MM.1S (cell line): ENCODE results near the gene P2RY6.

Experiments used
- DNase-seq: peaks from one replicate; pipeline ENCODE4 v3.0.0-alpha.2; 2015
- H2AFZ ChIP-seq: fragments of 300-600 bp; sonication (generic); 2 replicates; pipeline ENCODE4 v1.6.0; 2016; ENCODE audit warnings: antibody characterized with exemption, low read length
- H3F3A ChIP-seq: fragments of 300-600 bp; sonication (generic); 2 replicates; pipeline ENCODE4 v1.6.1; 2016; ENCODE audit warnings: mild to moderate bottlenecking, antibody characterized with exemption, low read length, moderate library complexity, mixed read lengths; ENCODE audit not compliant: insufficient read depth
- H3K27ac ChIP-seq: fragments of 300-600 bp; sonication (generic); 2 replicates; pipeline ENCODE4 v1.5.1; 2016; ENCODE audit warnings: mild to moderate bottlenecking, low read length
- H3K27me3 ChIP-seq: fragments of 300-600 bp; sonication (generic); replicated peaks from 2 replicates; pipeline ENCODE4 v1.6.0; 2016; ENCODE audit warnings: low read length; ENCODE audit not compliant: insufficient read depth
- H3K36me3 ChIP-seq: fragments of 300-600 bp; sonication (generic); replicated peaks from 2 replicates; pipeline ENCODE4 v1.6.1; 2016; ENCODE audit warnings: mild to moderate bottlenecking, low read length, mixed read lengths; ENCODE audit not compliant: insufficient read depth
- H3K4me1 ChIP-seq: fragments of 300-600 bp; sonication (generic); 2 replicates; pipeline ENCODE4 v1.6.1; 2016; ENCODE audit warnings: low read length, mixed read lengths
- H3K4me2 ChIP-seq: fragments of 300-600 bp; sonication (generic); 2 replicates; pipeline ENCODE4 v1.6.0; 2016; ENCODE audit warnings: low read depth, low read length
- H3K4me3 ChIP-seq: fragments of 300-600 bp; sonication (generic); 2 replicates; pipeline ENCODE4 v1.5.1; 2016; ENCODE audit warnings: low read length, mixed read lengths
- H3K79me2 ChIP-seq: fragments of 300-600 bp; sonication (generic); 2 replicates; pipeline ENCODE4 v1.6.1; 2016; ENCODE audit warnings: mixed run types, low read length, mixed read lengths
- H3K9ac ChIP-seq: fragments of 300-600 bp; sonication (generic); 2 replicates; pipeline ENCODE4 v1.6.1; 2016; ENCODE audit warnings: low read length, mixed read lengths
- H3K9me2 ChIP-seq: fragments of 300-600 bp; sonication (generic); replicated peaks from 2 replicates; pipeline ENCODE4 v1.6.1; 2016; ENCODE audit warnings: mild to moderate bottlenecking, low read length, mixed read lengths; ENCODE audit not compliant: insufficient read depth
- H3K9me3 ChIP-seq: fragments of 300-600 bp; sonication (generic); replicated peaks from 2 replicates; pipeline ENCODE4 v1.6.1; 2016; ENCODE audit warnings: mild to moderate bottlenecking, low read length, mixed read lengths; ENCODE audit not compliant: insufficient read depth
- H4K20me1 ChIP-seq: fragments of 300-600 bp; sonication (generic); 2 replicates; pipeline ENCODE4 v1.6.1; 2016; ENCODE audit warnings: mild to moderate bottlenecking, low read length, moderate library complexity, mixed read lengths; ENCODE audit not compliant: insufficient read depth
- EZH2 ChIP-seq: fragments of 300-600 bp; sonication (generic); optimal IDR thresholded peaks from 2 replicates; pipeline ENCODE3; 2017; ENCODE audit warnings: low read depth, mild to moderate bottlenecking, antibody characterized with exemption, low read length, mixed read lengths
- EZH2phosphoT487 ChIP-seq: fragments of 300-600 bp; sonication (generic); IDR thresholded peaks from 2 replicates; pipeline ENCODE4 v1.6.1; 2018; ENCODE audit warnings: antibody characterized with exemption, low read length
- TF ChIP-seq, protein P1 (sequence below): fragments of 300-600 bp; sonication (generic); IDR thresholded peaks from 2 replicates; pipeline ENCODE4 v1.5.1; 2016; ENCODE audit warnings: antibody characterized with exemption, low read length, mixed read lengths

The P2RY6 gene

DNA sequence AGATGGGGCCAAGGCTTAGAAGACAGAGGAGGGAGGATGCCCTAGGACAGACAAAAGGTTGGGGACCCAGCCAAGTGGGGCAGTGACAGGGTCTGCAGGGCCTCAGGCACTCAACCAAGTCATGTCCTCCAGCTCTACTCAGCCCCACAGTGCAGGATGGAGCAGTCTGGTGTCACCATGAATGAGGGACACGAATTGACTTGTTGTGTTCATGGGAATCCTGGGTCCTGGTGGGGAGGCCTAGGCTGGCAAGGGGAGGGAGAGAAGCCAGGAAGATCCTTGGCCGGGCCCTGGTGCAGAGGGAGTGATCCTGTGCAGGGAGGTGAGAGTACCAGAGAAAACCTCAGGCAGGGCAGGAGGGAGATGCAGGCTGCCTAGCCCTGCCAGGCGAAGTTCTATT, 12.0 kb downstream of the P2RY6 start:
- Histone ChIP-seq H3K9me2 (no peaks in the 10 kb centered on the region), H3K4me2 (no peak overlapping the region), H3K4me1 (peaks cover 25% of the 10 kb centered on the region), H3K4me3 (no peak overlapping the region), H3K27me3 (no peaks in the 10 kb centered on the region), H3K79me2 (no peaks in the 10 kb centered on the region), H3K9me3 (no peaks in the 10 kb centered on the region), H4K20me1 (no peaks in the 10 kb centered on the region), H3K36me3 (no peaks in the 10 kb centered on the region), H3F3A (no peaks in the 10 kb centered on the region), H3K9ac (no peak overlapping the region), H3K27ac (no peak overlapping the region), H2AFZ (no peak overlapping the region)
- no peak for DNase-seq
- no peak for TF ChIP-seq EZH2phosphoT487

DNA sequence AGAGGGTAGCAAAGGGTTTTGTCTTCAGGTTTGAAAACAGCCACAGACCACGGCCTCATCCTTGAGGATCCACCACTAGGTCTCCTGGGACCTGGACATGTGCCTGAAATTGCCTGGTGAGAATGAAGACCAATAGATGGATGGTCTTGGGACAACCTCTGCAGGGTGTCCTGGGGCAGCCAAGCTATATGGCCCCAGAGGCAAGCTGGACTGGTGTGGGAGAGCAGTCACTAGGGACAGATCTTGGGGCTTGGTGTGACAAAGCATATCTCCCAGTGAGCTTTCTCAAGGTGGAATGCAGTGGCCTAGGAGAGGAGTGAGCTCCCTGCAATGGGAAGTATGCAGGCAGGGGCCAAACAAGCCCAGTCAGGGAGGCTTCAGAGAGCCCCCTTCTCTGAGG, 13.6 kb downstream of the P2RY6 start:
- no peaks in the 10 kb centered on the region for H3K9me2 ChIP-seq
- no peak overlapping the region for H3K4me3 ChIP-seq
- DNase-seq, result no peak
- no peak overlapping the region for H3K4me2 ChIP-seq
- TF ChIP-seq EZH2, result no peak
- TF ChIP-seq, protein P1, sequence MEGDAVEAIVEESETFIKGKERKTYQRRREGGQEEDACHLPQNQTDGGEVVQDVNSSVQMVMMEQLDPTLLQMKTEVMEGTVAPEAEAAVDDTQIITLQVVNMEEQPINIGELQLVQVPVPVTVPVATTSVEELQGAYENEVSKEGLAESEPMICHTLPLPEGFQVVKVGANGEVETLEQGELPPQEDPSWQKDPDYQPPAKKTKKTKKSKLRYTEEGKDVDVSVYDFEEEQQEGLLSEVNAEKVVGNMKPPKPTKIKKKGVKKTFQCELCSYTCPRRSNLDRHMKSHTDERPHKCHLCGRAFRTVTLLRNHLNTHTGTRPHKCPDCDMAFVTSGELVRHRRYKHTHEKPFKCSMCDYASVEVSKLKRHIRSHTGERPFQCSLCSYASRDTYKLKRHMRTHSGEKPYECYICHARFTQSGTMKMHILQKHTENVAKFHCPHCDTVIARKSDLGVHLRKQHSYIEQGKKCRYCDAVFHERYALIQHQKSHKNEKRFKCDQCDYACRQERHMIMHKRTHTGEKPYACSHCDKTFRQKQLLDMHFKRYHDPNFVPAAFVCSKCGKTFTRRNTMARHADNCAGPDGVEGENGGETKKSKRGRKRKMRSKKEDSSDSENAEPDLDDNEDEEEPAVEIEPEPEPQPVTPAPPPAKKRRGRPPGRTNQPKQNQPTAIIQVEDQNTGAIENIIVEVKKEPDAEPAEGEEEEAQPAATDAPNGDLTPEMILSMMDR, result no peak
- TF ChIP-seq EZH2phosphoT487, result no peak
- no peaks in the 10 kb centered on the region for H3K9me3 ChIP-seq
- no peaks in the 10 kb centered on the region for H3F3A ChIP-seq
- peaks cover 21% of the 10 kb centered on the region for H3K4me1 ChIP-seq
- H2AFZ ChIP-seq, result no peak overlapping the region
- no peaks in the 10 kb centered on the region for H3K36me3 ChIP-seq
- no peak overlapping the region for H3K27ac ChIP-seq
- no peaks in the 10 kb centered on the region for H4K20me1 ChIP-seq
- H3K79me2 ChIP-seq, result no peaks in the 10 kb centered on the region
- H3K9ac ChIP-seq, result no peak overlapping the region
- no peaks in the 10 kb centered on the region for H3K27me3 ChIP-seq

DNA sequence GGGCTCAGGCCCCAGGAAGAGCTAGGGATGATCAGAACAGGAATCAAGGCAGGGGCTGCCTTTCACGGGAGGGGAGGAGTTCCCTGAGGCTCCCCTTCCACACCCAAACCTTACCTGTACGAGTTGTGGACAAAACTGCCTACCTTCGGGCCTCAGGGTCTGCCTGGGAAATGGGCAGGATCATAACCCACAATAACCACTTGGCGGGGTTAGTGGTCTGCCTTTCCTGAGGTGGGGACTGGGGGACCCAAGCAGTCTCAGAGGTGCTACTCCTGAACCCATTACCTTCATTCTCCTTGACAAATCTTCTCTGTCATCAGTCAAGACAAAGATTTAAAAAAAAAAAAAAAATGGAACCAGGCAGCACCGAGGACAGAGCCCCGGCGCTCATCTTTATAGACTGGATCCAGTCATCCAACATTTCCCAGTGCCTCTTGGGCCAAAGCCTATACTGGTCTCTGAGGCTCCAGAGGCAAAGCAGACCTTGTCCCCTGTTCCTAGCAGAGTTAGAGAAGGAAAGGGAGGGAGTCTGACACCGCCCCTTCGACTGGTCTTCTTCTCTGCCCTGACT, 14.2 kb downstream of the P2RY6 start:
- Histone ChIP-seq H3K4me1 (peaks cover 15% of the 10 kb centered on the region), H3K4me3 (no peak overlapping the region), H3K9me2 (no peaks in the 10 kb centered on the region), H3F3A (no peaks in the 10 kb centered on the region), H4K20me1 (no peaks in the 10 kb centered on the region), H3K27me3 (no peaks in the 10 kb centered on the region), H3K36me3 (no peaks in the 10 kb centered on the region), H3K9me3 (no peaks in the 10 kb centered on the region), H3K79me2 (no peaks in the 10 kb centered on the region), H3K27ac (no peak overlapping the region), H2AFZ (no peak overlapping the region), H3K9ac (no peak overlapping the region), H3K4me2 (no peak overlapping the region)
- DNase-seq, result no peak
- TF ChIP-seq EZH2phosphoT487 (no peak), EZH2 (no peak)
- TF ChIP-seq, protein P1, result no peak

DNA sequence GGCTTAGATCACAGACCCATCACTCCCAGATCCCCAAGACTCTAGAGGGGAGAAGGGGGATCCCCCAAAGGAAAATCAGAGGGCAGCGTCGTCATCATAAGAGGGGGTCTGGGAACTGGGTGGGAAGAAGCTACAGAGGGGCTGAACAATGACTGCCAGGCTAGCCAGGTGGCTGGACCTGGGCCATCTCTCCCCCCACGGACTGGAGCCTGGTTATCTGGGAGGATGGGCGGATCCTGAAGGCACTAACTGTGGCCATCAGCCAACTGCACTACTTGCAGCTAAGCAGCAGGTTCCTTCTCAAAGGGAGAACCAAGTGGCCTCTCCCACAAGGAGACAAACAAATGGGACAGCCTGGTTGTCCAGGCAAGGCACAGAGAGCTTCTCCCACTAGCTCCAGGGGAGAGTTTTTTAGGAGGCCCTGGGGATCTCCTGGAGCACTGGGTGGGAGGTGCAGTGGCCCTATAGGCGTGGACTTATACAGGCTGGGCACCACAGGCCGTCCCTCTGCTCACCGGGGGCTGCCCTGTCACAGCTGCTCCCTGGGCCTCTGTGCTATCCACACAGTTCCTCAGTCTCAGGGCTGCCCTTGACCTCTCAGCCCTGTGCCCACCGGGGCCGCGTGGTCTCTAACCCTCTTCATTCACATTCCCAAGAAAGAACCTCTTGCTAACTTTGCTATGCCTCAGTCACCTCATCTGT, 15.4 kb downstream of the P2RY6 start:
- Histone ChIP-seq H3K4me2 (no peak overlapping the region), H3F3A (no peaks in the 10 kb centered on the region), H4K20me1 (no peaks in the 10 kb centered on the region), H3K9me2 (no peaks in the 10 kb centered on the region), H3K27ac (no peak overlapping the region), H3K9me3 (no peaks in the 10 kb centered on the region), H3K79me2 (no peaks in the 10 kb centered on the region), H2AFZ (no peak overlapping the region), H3K4me1 (peaks cover 15% of the 10 kb centered on the region), H3K4me3 (no peak overlapping the region), H3K9ac (no peak overlapping the region), H3K36me3 (no peaks in the 10 kb centered on the region), H3K27me3 (no peaks in the 10 kb centered on the region)
- no peak for DNase-seq
- TF ChIP-seq EZH2 (no peak), EZH2phosphoT487 (no peak)
- TF ChIP-seq, protein P1, result no peak
